ENCODE measurements around the gene KNTC1.

KNTC1 gene

GRCh38 chr12:122596838-122597237 is 69.8 kb downstream of the KNTC1 start:
- H3K4me3 ChIP-seq (ENCODE audit: low read depth, low read length): no peak overlapping the region
- DNase-seq (ENCODE audit: low read depth): no peak
- TF ChIP-seq CTCF (conservative IDR thresholded peaks at IDR 0.05; ENCODE audit: low read depth, low read length): no peak

GRCh38 chr12:122602456-122602855 is 75.4 kb downstream of the KNTC1 start:
- no peak for DNase-seq (ENCODE audit: low read depth)
- H3K4me3 ChIP-seq (ENCODE audit: low read depth, low read length): no peak overlapping the region
- no peak for TF ChIP-seq CTCF (conservative IDR thresholded peaks at IDR 0.05; ENCODE audit: low read depth, low read length)

GRCh38 chr12:122604993-122605392 is 77.9 kb downstream of the KNTC1 start:
- DNase-seq (ENCODE audit: low read depth): no peak
- no peak for TF ChIP-seq CTCF (conservative IDR thresholded peaks at IDR 0.05; ENCODE audit: low read depth, low read length)

GRCh38 chr12:122609732-122610131 is 82.7 kb downstream of the KNTC1 start:
- no peak overlapping the region for H3K4me3 ChIP-seq (ENCODE audit: low read depth, low read length)
- DNase-seq (ENCODE audit: low read depth): no peak
- TF ChIP-seq CTCF (conservative IDR thresholded peaks at IDR 0.05; ENCODE audit: low read depth, low read length): no peak

More at GRCh38 chr12:122604993-122605392, 77.9 kb downstream of the KNTC1 start:
- H3K4me3 ChIP-seq (ENCODE audit: low read depth, low read length): no peak overlapping the region

- no peak for TF ChIP-seq CTCF (conservative IDR thresholded peaks at IDR 0.05; ENCODE audit: low read depth, low read length)
- no peak overlapping the region for H3K4me3 ChIP-seq (ENCODE audit: low read depth, low read length)
- DNase-seq (ENCODE audit: low read depth): no peak
Observed at GRCh38 chr12:122610207-122610606, 83.2 kb downstream of the KNTC1 start.

GRCh38 chr12:122610911-122611310 is 83.9 kb downstream of the KNTC1 start:
- no peak for TF ChIP-seq CTCF (conservative IDR thresholded peaks at IDR 0.05; ENCODE audit: low read depth, low read length)

GRCh38 chr12:122614839-122615238 is 87.8 kb downstream of the KNTC1 start:
- TF ChIP-seq CTCF (conservative IDR thresholded peaks at IDR 0.05; ENCODE audit: low read depth, low read length): no peak

More at GRCh38 chr12:122610911-122611310, 83.9 kb downstream of the KNTC1 start:
- peak; percentile 4 for DNase-seq (ENCODE audit: low read depth)
- H3K4me3 ChIP-seq (ENCODE audit: low read depth, low read length): no peak overlapping the region

More at GRCh38 chr12:122614839-122615238, 87.8 kb downstream of the KNTC1 start:
- H3K4me3 ChIP-seq (ENCODE audit: low read depth, low read length): no peak overlapping the region
- DNase-seq (ENCODE audit: low read depth): no peak
